Transverse colon (tissue), 4 donors: Measurements from ENCODE around the gene NDST4. TPM values are rescaled to one million over a fixed set of nuclear protein-coding genes. Genes with fewer than 3 reads are reported as not detected.

Source experiments
- DNase-seq: peaks from one replicate; pipeline ENCODE4 v3.0.0-alpha.2; 2019
- H3K27ac ChIP-seq, 4 donors: fragments of 200-600 bp; sonication (generic); 2 replicates each; pipeline ENCODE4 v1.5.1; 2016 to 2018; ENCODE audit warnings: inconsistent platforms in 4 of 4
- H3K27me3 ChIP-seq: fragments of 200-600 bp; sonication (generic); 2 replicates; pipeline ENCODE4 v1.5.1; 2017; ENCODE audit warnings: inconsistent platforms
- H3K36me3 ChIP-seq, 4 donors: fragments of 200-600 bp; sonication (generic); 2 replicates each; pipeline ENCODE4 v1.5.1; 2017 to 2019; ENCODE audit warnings: inconsistent platforms in 4 of 4
- H3K4me1 ChIP-seq, 4 donors: fragments of 200-600 bp; sonication (generic); 2 replicates each; pipeline ENCODE4 v1.5.1; 2017 to 2020; ENCODE audit warnings: inconsistent platforms in 4 of 4
- H3K4me3 ChIP-seq, 4 donors: fragments of 200-600 bp; sonication (generic); 1 replicate in 1 of 4; 2 replicates in 3 of 4; pipeline versions ENCODE4 v1.5.1 to v1.6.1; 2017 to 2019; ENCODE audit warnings: inconsistent platforms in 4 of 4
- H3K9me3 ChIP-seq, 2 donors: fragments of 200-600 bp; sonication (generic); 2 replicates each; pipeline ENCODE4 v1.5.1; 2017 to 2019; ENCODE audit warnings: inconsistent platforms in 2 of 2
- CTCF ChIP-seq, 5 experiments: fragments of 200-600 bp in 3 of 5; fragments of 450-650 bp in 2 of 5; sonication (generic) in 3 of 5; IDR thresholded peaks; 1 replicate in 2 of 5; 2 replicates in 3 of 5; pipeline ENCODE4 v1.5.1; 2016 to 2017; ENCODE audit warnings: antibody characterized with exemption in 5 of 5, inconsistent platforms in 3 of 5, mild to moderate bottlenecking in 2 of 5, moderate library complexity in 1 of 5
- EP300 ChIP-seq: sonication (generic); formaldehyde crosslinking; IDR thresholded peaks from one replicate; pipeline ENCODE4 v1.6.1; 2017; ENCODE audit warnings: antibody characterized with exemption, low read depth
- POLR2A ChIP-seq: fragments of 450-650 bp; IDR thresholded peaks from one replicate; pipeline ENCODE4 v1.6.1; 2016; ENCODE audit warnings: antibody characterized with exemption, mild to moderate bottlenecking, moderate library complexity
- POLR2AphosphoS5 ChIP-seq, 3 donors: sonication (generic); formaldehyde crosslinking; IDR thresholded peaks; one replicate each; pipeline ENCODE4 v1.6.1; 2016; ENCODE audit warnings: antibody characterized with exemption in 3 of 3
- WGBS, 2 donors: methylation state at CpG; one replicate each; pipeline ENCODE4 v1.1.5; 2018; ENCODE audit warnings: low coverage in 1 of 2; 5-methylcytosine and 5-hydroxymethylcytosine counted together
- in situ Hi-C, 4 donors: fragments of 200-750 bp; cut with MboI; loops; one replicate each; pipeline versions ENCODE4 v1.15.0 to v1.15.1; 2017; ENCODE audit warnings: low sequenced_read_pairs in 3 of 4, low pct_ligation_motif_present in 1 of 4, low pct_unique_long_range_greater_than_20kb in 1 of 4
- intact Hi-C: fragments of 100-400 bp; cut with DNase I; formaldehyde crosslinking; loops from one replicate; pipeline ENCODE4 v1.15.1; 2023; ENCODE audit warnings: low total_unique reads
- total RNA-seq, 4 donors: library from RNA; depleted of rRNA; stranded (reverse); fragments of >200 nt; gene quantifications; one replicate each; pipeline ENCODE4 v1.1.0, GENCODE V29; 2016

Gene NDST4
- total RNA-seq, 4 donors from 2014 or later: 0.14 TPM; not detected in 3

DNA sequence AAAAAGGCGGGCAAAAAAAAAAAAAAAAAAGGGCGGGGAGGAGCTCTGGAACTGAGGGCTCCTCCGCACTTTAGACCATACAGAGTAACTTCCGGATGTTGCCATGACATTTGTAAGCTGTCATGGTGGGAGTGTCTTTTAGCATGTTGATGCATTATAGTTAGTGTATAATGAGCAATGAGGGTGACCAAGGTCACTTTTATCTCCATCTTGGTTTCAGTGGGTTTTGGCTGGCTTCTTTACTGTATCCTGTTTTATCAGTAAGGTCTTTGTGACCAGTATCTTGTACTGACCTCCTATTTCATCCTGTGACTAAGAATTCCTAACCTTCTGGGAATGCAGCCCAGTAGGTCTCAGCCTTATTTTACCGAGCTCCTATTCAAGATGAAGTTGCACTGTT, 321.4 kb downstream of the NDST4 start:
- whole genome bisulfite sequencing, 2 donors: 64 to 88% methylated on average over 4 to 5 of the region's 5 CpGs
- Histone ChIP-seq H3K36me3 (no peaks in the 10 kb centered on the region), H3K4me1 (no peaks in the 10 kb centered on the region), H3K9me3 (no peaks in the 10 kb centered on the region), H3K4me3 (no peak overlapping the region), H3K27me3 (no peaks in the 10 kb centered on the region), H3K27ac (no peak overlapping the region)
- TF ChIP-seq POLR2AphosphoS5 (IDR thresholded peaks at IDR 0.05): no peak
- no peak for TF ChIP-seq POLR2A
- TF ChIP-seq CTCF (IDR thresholded peaks at IDR 0.05): no peak
- no peak for TF ChIP-seq EP300
- DNase-seq: no peak
- in situ Hi-C loops (loop anchor here in 1 of 4 donors (25.0 kb wide), 1 partner anchor 1070 kb away; no protein-coding TSS in a partner anchor), intact Hi-C loops (no loop called here)

GRCh38 chr4:114785570-114785969, 327.9 kb downstream of the NDST4 start:
- Histone ChIP-seq H3K4me3 (no peak overlapping the region), H3K4me1 (no peaks in the 10 kb centered on the region), H3K9me3 (no peaks in the 10 kb centered on the region), H3K27ac (no peak overlapping the region), H3K27me3 (no peaks in the 10 kb centered on the region), H3K36me3 (no peaks in the 10 kb centered on the region)
- intact Hi-C loops: no loop called here
- in situ Hi-C loops: loop anchor here in 1 of 4 donors (25.0 kb wide), 1 partner anchor 1077 kb away; no protein-coding TSS in a partner anchor
- no peak for DNase-seq
- TF ChIP-seq EP300: no peak
- no peak for TF ChIP-seq POLR2AphosphoS5 (IDR thresholded peaks at IDR 0.05)
- TF ChIP-seq POLR2A: no peak
- no peak for TF ChIP-seq CTCF (IDR thresholded peaks at IDR 0.05)

DNA sequence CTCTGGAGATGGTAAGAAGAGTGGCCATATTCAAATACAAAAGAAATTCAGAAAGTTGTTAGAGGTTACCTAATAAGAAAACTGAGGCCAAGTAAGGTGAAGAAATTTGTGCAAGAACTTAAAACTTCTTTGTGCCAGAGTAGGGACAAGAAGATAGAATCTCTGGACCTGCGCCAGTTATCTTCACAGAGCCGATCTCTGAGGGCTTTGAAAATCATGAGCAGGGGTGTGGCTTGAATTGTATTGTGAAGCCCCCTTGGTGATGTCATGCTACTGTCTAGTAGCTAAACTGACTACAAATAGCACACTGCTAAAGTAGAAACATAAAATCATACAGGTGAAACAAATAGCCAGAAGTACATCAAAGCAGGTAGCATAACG, 330.2 kb downstream of the NDST4 start:
- Histone ChIP-seq H3K27ac (no peak overlapping the region), H3K9me3 (no peaks in the 10 kb centered on the region), H3K4me3 (no peak overlapping the region), H3K36me3 (no peaks in the 10 kb centered on the region), H3K4me1 (no peaks in the 10 kb centered on the region), H3K27me3 (no peaks in the 10 kb centered on the region)
- intact Hi-C loops (no loop called here), in situ Hi-C loops (loop anchor here in 1 of 4 donors (25.0 kb wide), 1 partner anchor 1079 kb away; no protein-coding TSS in a partner anchor)
- 83 to 85% methylated on average over 3 of the region's 3 CpGs for WGBS, 2 donors
- no peak for DNase-seq
- TF ChIP-seq CTCF (IDR thresholded peaks at IDR 0.05) (no peak), POLR2AphosphoS5 (IDR thresholded peaks at IDR 0.05) (no peak), POLR2A (no peak), EP300 (no peak)

- no peak overlapping the region for H3K27ac ChIP-seq
- H3K27me3 ChIP-seq: no peaks in the 10 kb centered on the region
- H3K4me1 ChIP-seq: no peaks in the 10 kb centered on the region
- H3K9me3 ChIP-seq: no peaks in the 10 kb centered on the region
- no peak overlapping the region for H3K4me3 ChIP-seq
- intact Hi-C loops (no loop called here), in situ Hi-C loops (loop anchor here in 1 of 4 donors (25.0 kb wide), 1 partner anchor 1080 kb away; no protein-coding TSS in a partner anchor)
- H3K36me3 ChIP-seq: no peaks in the 10 kb centered on the region
- TF ChIP-seq POLR2AphosphoS5 (IDR thresholded peaks at IDR 0.05): no peak
- DNase-seq: no peak
- WGBS, 2 donors: 72 to 76% methylated on average over 6 of the region's 6 CpGs
Measured at GRCh38 chr4:114782415-114783214, 330.8 kb downstream of the NDST4 start.
